ENCODE measurements around the gene COL15A1.

GRCh38 chr9:98966676-98967075, 23.0 kb downstream of the COL15A1 start:
- TF ChIP-seq, protein P1, sequence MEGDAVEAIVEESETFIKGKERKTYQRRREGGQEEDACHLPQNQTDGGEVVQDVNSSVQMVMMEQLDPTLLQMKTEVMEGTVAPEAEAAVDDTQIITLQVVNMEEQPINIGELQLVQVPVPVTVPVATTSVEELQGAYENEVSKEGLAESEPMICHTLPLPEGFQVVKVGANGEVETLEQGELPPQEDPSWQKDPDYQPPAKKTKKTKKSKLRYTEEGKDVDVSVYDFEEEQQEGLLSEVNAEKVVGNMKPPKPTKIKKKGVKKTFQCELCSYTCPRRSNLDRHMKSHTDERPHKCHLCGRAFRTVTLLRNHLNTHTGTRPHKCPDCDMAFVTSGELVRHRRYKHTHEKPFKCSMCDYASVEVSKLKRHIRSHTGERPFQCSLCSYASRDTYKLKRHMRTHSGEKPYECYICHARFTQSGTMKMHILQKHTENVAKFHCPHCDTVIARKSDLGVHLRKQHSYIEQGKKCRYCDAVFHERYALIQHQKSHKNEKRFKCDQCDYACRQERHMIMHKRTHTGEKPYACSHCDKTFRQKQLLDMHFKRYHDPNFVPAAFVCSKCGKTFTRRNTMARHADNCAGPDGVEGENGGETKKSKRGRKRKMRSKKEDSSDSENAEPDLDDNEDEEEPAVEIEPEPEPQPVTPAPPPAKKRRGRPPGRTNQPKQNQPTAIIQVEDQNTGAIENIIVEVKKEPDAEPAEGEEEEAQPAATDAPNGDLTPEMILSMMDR (IDR thresholded peaks at IDR 0.05) = no peak
- no peak for TF ChIP-seq POLR2AphosphoS5 (IDR thresholded peaks at IDR 0.05; ENCODE audit: insufficient read depth in 1 of 2, low read depth in 1 of 2)
